HEK293 (cell line): ENCODE results near the gene SLAMF7.

Experiments used
- CTCF ChIA-PET: fragments of 350-600 bp; formaldehyde crosslinking; extraction: SDS; loops from one replicate; lab custom pipeline; 2021; ENCODE audit warnings: antibody characterized with exemption; lab: Yijun Ruan, JAX
- POLR2A ChIA-PET: fragments of 300-600 bp; formaldehyde crosslinking; extraction: SDS; loops from one replicate; lab custom pipeline; 2020; ENCODE audit warnings: antibody characterized with exemption, inconsistent platforms; lab: Yijun Ruan, JAX
- H3K27ac ChIP-seq: fragments of 200-500 bp; sonication (Bioruptor generic); 2 replicates; pipeline ENCODE4 v1.5.1; 2014; ENCODE audit warnings: low read depth, low read length, control low read depth, inconsistent platforms; ENCODE audit errors: extremely low read depth
- H3K36me3 ChIP-seq, 2 experiments: fragments of 200-500 bp in 1 of 2; sonication (Bioruptor generic) in 1 of 2; 1 replicate in 1 of 2; 2 replicates in 1 of 2; pipeline ENCODE4 v1.5.1; 2014 to 2017; ENCODE audit warnings: inconsistent platforms in 2 of 2, low read length in 2 of 2; ENCODE audit not compliant: control insufficient read depth in 2 of 2, insufficient read depth in 1 of 2
- H3K4me1 ChIP-seq: fragments of 200-500 bp; sonication (Bioruptor generic); 2 replicates; pipeline ENCODE4 v1.5.1; 2014; ENCODE audit warnings: mild to moderate bottlenecking, low read length, inconsistent platforms; ENCODE audit not compliant: control insufficient read depth, insufficient read depth
- H3K4me3 ChIP-seq: 2 replicates; pipeline ENCODE4 v1.5.1; 2011; ENCODE audit warnings: low read depth, mild to moderate bottlenecking, control low read depth, low read length, moderate library complexity
- H3K9me3 ChIP-seq: fragments of 200-500 bp; sonication (Bioruptor generic); 2 replicates; pipeline ENCODE4 v1.5.1; 2014; ENCODE audit warnings: low read depth, low read length, inconsistent platforms; ENCODE audit not compliant: control insufficient read depth, insufficient read depth
- GLI2 ChIP-seq: fragments of 450-650 bp; formaldehyde crosslinking; IDR thresholded peaks from 2 replicates; pipeline ENCODE4; 2017; ENCODE audit warnings: missing biosample characterization, missing genetic modification characterization, low read depth, borderline replicate concordance
- HOXA7 ChIP-seq: sonication (generic); formaldehyde crosslinking; IDR thresholded peaks from 2 replicates; pipeline ENCODE4 v1.8.1; 2022; ENCODE audit warnings: missing genetic modification reagents, borderline replicate concordance
- KLF7 ChIP-seq: fragments of 450-650 bp; formaldehyde crosslinking; IDR thresholded peaks from 2 replicates; pipeline ENCODE4 v1.5.1; 2016; ENCODE audit warnings: missing biosample characterization, missing genetic modification characterization, borderline replicate concordance
- MZF1 ChIP-seq: fragments of 450-650 bp; formaldehyde crosslinking; IDR thresholded peaks from 2 replicates; pipeline ENCODE4 v1.5.1; 2017; ENCODE audit warnings: missing biosample characterization, missing genetic modification characterization, borderline replicate concordance
- PRDM10 ChIP-seq: fragments of 450-650 bp; formaldehyde crosslinking; IDR thresholded peaks from 2 replicates; pipeline ENCODE4 v1.5.1; 2016; ENCODE audit warnings: missing biosample characterization, missing genetic modification characterization
- PRDM4 ChIP-seq: fragments of 450-650 bp; formaldehyde crosslinking; IDR thresholded peaks from 2 replicates; pipeline ENCODE4 v1.5.1; 2017; ENCODE audit warnings: missing biosample characterization, missing genetic modification characterization
- WT1 ChIP-seq: fragments of 450-650 bp; formaldehyde crosslinking; IDR thresholded peaks from 2 replicates; pipeline ENCODE4 v1.5.1; 2016; ENCODE audit warnings: missing biosample characterization, missing genetic modification characterization
- ZBTB8A ChIP-seq: fragments of 450-650 bp; formaldehyde crosslinking; IDR thresholded peaks from 2 replicates; pipeline ENCODE4 v1.5.1; 2016; ENCODE audit warnings: missing biosample characterization, missing genetic modification characterization
- ZNF138 ChIP-seq: fragments of 450-650 bp; formaldehyde crosslinking; IDR thresholded peaks from 2 replicates; pipeline ENCODE4 v1.5.1; 2016; ENCODE audit warnings: missing biosample characterization, missing genetic modification characterization, borderline replicate concordance
- ZNF140 ChIP-seq: fragments of 450-650 bp; formaldehyde crosslinking; IDR thresholded peaks from 2 replicates; pipeline ENCODE4 v1.5.1; 2016; ENCODE audit warnings: missing biosample characterization, missing genetic modification characterization
- ZNF221 ChIP-seq: fragments of 450-650 bp; formaldehyde crosslinking; IDR thresholded peaks from 2 replicates; pipeline ENCODE4 v1.5.1; 2017; ENCODE audit warnings: missing biosample characterization, missing genetic modification characterization, borderline replicate concordance
- ZNF354C ChIP-seq: fragments of 450-650 bp; formaldehyde crosslinking; IDR thresholded peaks from 2 replicates; pipeline ENCODE4 v1.5.1; 2016; ENCODE audit warnings: missing biosample characterization, missing genetic modification characterization, low read depth, borderline replicate concordance
- ZNF366 ChIP-seq: fragments of 450-650 bp; formaldehyde crosslinking; conservative IDR thresholded peaks from 2 replicates; pipeline ENCODE4 v1.5.1; 2016; ENCODE audit warnings: missing biosample characterization, missing genetic modification characterization
- ZNF510 ChIP-seq: fragments of 450-650 bp; formaldehyde crosslinking; IDR thresholded peaks from 2 replicates; pipeline ENCODE4 v1.5.1; 2018; ENCODE audit warnings: mild to moderate bottlenecking, missing genetic modification characterization, missing biosample characterization; ENCODE audit not compliant: insufficient replicate concordance
- ZNF561 ChIP-seq: fragments of 450-650 bp; IDR thresholded peaks from 2 replicates; pipeline ENCODE4 v1.5.1; 2018; ENCODE audit warnings: missing biosample characterization, missing genetic modification characterization, borderline replicate concordance
- ZNF623 ChIP-seq: fragments of 450-650 bp; formaldehyde crosslinking; IDR thresholded peaks from 2 replicates; pipeline ENCODE4 v1.5.1; 2016; ENCODE audit warnings: missing biosample characterization, missing genetic modification characterization
- ZNF645 ChIP-seq: fragments of 450-650 bp; formaldehyde crosslinking; IDR thresholded peaks from 2 replicates; pipeline ENCODE4; 2016; ENCODE audit warnings: missing biosample characterization, missing genetic modification characterization
- ZNF658 ChIP-seq: fragments of 450-650 bp; formaldehyde crosslinking; IDR thresholded peaks from 2 replicates; pipeline ENCODE4; 2016; ENCODE audit warnings: missing biosample characterization, missing genetic modification characterization
- ZSCAN30 ChIP-seq: fragments of 450-650 bp; IDR thresholded peaks from 2 replicates; pipeline ENCODE4 v1.5.1; 2018; ENCODE audit warnings: missing biosample characterization, mild to moderate bottlenecking, missing genetic modification characterization, moderate library complexity

SLAMF7 gene

GRCh38 chr1:160752406-160752805 lies 13.4 kb downstream of the SLAMF7 start:
- no peaks in the 10 kb centered on the region for H3K9me3 ChIP-seq
- CTCF ChIA-PET, result no interaction called here

GRCh38 chr1:160752924-160753323 lies 13.9 kb downstream of the SLAMF7 start:
- Histone ChIP-seq H3K36me3 (no peaks in the 10 kb centered on the region), H3K4me3 (no peak overlapping the region), H3K4me1 (peaks cover 8% of the 10 kb centered on the region; the same call in 1 of the 2 replicates), H3K9me3 (no peaks in the 10 kb centered on the region), H3K27ac (no peak overlapping the region)
- ChIA-PET POLR2A (no interaction called here), CTCF (interaction anchor here (0.6 to 0.8 kb wide), 2 partner anchors 29 to 356 kb away, joined by 4 to 5 read pairs; no protein-coding TSS in a partner anchor)
- TF ChIP-seq ZNF561 (tag by site-specific recombination) (no peak), MZF1 (tag by site-specific recombination) (peak; percentile 64; the same call in 1 of the 2 replicates)

More at GRCh38 chr1:160752406-160752805, 13.4 kb downstream of the SLAMF7 start:
- TF ChIP-seq ZNF623 (tag by site-specific recombination) (no peak), WT1 (no peak), ZBTB8A (tag by site-specific recombination) (no peak), ZNF354C (tag by site-specific recombination) (no peak), ZNF645 (tag by site-specific recombination) (no peak), ZNF221 (no peak), ZNF140 (tag by site-specific recombination) (no peak), ZNF658 (no peak), ZSCAN30 (tag by site-specific recombination) (no peak), ZNF366 (no peak), GLI2 (tag by site-specific recombination) (no peak), PRDM4 (tag by site-specific recombination) (no peak), HOXA7 (CRISPR knock-in tag) (no peak), ZNF138 (tag by site-specific recombination) (no peak), ZNF510 (tag by site-specific recombination) (no peak)
- peaks cover 8% of the 10 kb centered on the region; the same call in 1 of the 2 replicates for H3K4me1 ChIP-seq
- H3K4me3 ChIP-seq, result no peak overlapping the region
- H3K27ac ChIP-seq, result no peak overlapping the region
- H3K36me3 ChIP-seq, result no peaks in the 10 kb centered on the region
- POLR2A ChIA-PET, result no interaction called here

GRCh38 chr1:160753594-160753993 lies 14.5 kb downstream of the SLAMF7 start:
- Histone ChIP-seq H3K9me3 (no peaks in the 10 kb centered on the region), H3K4me3 (no peak overlapping the region), H3K4me1 (peaks cover 8% of the 10 kb centered on the region; the same call in 1 of the 2 replicates), H3K36me3 (no peaks in the 10 kb centered on the region), H3K27ac (no peak overlapping the region)
- ChIA-PET CTCF (interaction anchor here (0.8 to 1.3 kb wide), 2 partner anchors 24 to 30 kb away, joined by 3 to 5 read pairs; no protein-coding TSS in a partner anchor), POLR2A (no interaction called here)
- TF ChIP-seq KLF7 (tag by site-specific recombination), result no peak
- 0 out of 2 replicates have a peak, but pooled peaks have one; percentile 14 for TF ChIP-seq PRDM10
